NB4 (cell line): ENCODE data around the gene SPATA9.

ENCODE experiments used
- CTCF ChIP-seq: IDR thresholded peaks from one replicate; pipeline ENCODE4 v1.5.1; 2012; ENCODE audit warnings: low read depth, low read length
- POLR2A ChIP-seq: IDR thresholded peaks from 2 replicates; pipeline ENCODE4 v1.6.1; 2011; ENCODE audit warnings: mild to moderate bottlenecking; ENCODE audit not compliant: insufficient read length; ENCODE audit errors: extremely low read depth

GRCh38 chr5:95668728-95669127, 14.1 kb downstream of the SPATA9 start:
- no peak for TF ChIP-seq CTCF
- TF ChIP-seq POLR2A: no peak
